Ovary (tissue), 9 donors: ENCODE measurements around the gene ADARB2. TPM values are rescaled to one million over a fixed set of nuclear protein-coding genes. Genes with fewer than 3 reads are reported as not detected.

Experiments used
- DNase-seq, 5 donors: peaks; one replicate each; pipeline ENCODE4 v3.0.0-alpha.2; 2019 to 2020
- H3K27ac ChIP-seq, 2 donors: fragments of 200-600 bp; one replicate each; pipeline versions ENCODE4 v1.5.1 to v1.8.0; 2019 to 2022
- H3K27me3 ChIP-seq: fragments of 200-600 bp; one replicate; pipeline ENCODE4 v1.8.0; 2022
- H3K36me3 ChIP-seq: fragments of 200-600 bp; sonication (generic); one replicate; pipeline ENCODE4 v1.5.1; 2019
- H3K4me1 ChIP-seq: one replicate; pipeline ENCODE4 v1.8.1; 2013; ENCODE audit warnings: mild to moderate bottlenecking, moderate library complexity; ENCODE audit not compliant: insufficient read depth
- H3K4me3 ChIP-seq: fragments of 200-600 bp; sonication (generic); one replicate; pipeline ENCODE4 v1.5.1; 2017
- H3K9me3 ChIP-seq, 2 donors: fragments of 200-600 bp in 1 of 2; sonication (generic) in 1 of 2; one replicate each; pipeline versions ENCODE4 v1.5.1 to v1.8.1; 2013 to 2019; ENCODE audit warnings: mild to moderate bottlenecking in 1 of 2, moderate library complexity in 1 of 2
- CTCF ChIP-seq, 3 donors: fragments of 450-650 bp in 2 of 3; fragments of 200-600 bp in 1 of 3; IDR thresholded peaks; one replicate each; pipeline versions ENCODE4 v1.5.1 to v1.8.0; 2016 to 2022; ENCODE audit warnings: antibody characterized with exemption in 3 of 3, mild to moderate bottlenecking in 1 of 3
- EP300 ChIP-seq: sonication (generic); formaldehyde crosslinking; IDR thresholded peaks from one replicate; pipeline ENCODE4 v1.6.1; 2017; ENCODE audit warnings: antibody characterized with exemption
- POLR2A ChIP-seq: fragments of 450-650 bp; IDR thresholded peaks from one replicate; pipeline ENCODE4 v1.6.1; 2017; ENCODE audit warnings: antibody characterized with exemption, mild to moderate bottlenecking, moderate library complexity
- WGBS, 3 donors: extraction: QIAGEN DNeasy Blood & Tissue Kit in 1 of 3; methylation state at CpG; one replicate each; pipeline versions ENCODE4 v1.1.5 to v1.1.7; 2013 to 2017; 5-methylcytosine and 5-hydroxymethylcytosine counted together
- intact Hi-C, 4 donors: fragments of 100-400 bp; cut with DNase I; formaldehyde crosslinking; loops; one replicate each; pipeline versions ENCODE4 v1.11.0 to v1.15.1; 2022 to 2023
- polyA plus RNA-seq, 2 donors: library from polyadenylated mRNA; stranded (reverse); fragments of 200-250 nt in 1 of 2; fragments of 350-450 nt in 1 of 2; fragmentation: Illumina TruSeq in 1 of 2; extraction: RNeasy Lipid Tissue Mini Kit (QIAGEN cat#74804) in 1 of 2; gene quantifications; one replicate each; pipeline ENCODE4 v1.2.3, GENCODE V29; 2013 to 2014
- total RNA-seq, 7 donors: library from RNA; depleted of rRNA in 2 of 7; stranded (reverse); fragments of >200 nt in 2 of 7; fragmentation: NEBNext Ultra II Directional in 3 of 7; extraction: Animal tissue kit (Norgen Biotek cat#: 25700) in 3 of 7; gene quantifications; one replicate each; pipeline versions ENCODE4 v1.1.0 to v1.2.4, GENCODE V29; 2016 to 2023
- donor health status: DM: no; HTN: no; CAD: no; lungs with moderate emphysema.
- donor health status: DM: no; HTN: no; CAD: no.
- donor health status: Bipolar disorder and iron deficiency.
- donor health status: DM: yes; HTN: yes; CAD: no.
- donor health status: DM: no; HTN: no; CAD: no.
- donor health status: DM: yes; HTN: yes; CAD: no.

ADARB2 gene
- total and polyA plus RNA-seq, 9 donors, result 0.12 to 2.0 (median 0.36) TPM; not detected in 2

- DNase-seq, result no peak
- H3K27ac ChIP-seq, result no peak overlapping the region
- no peaks in the 10 kb centered on the region for H3K4me1 ChIP-seq
- no peak for TF ChIP-seq EP300
- TF ChIP-seq POLR2A, result no peak
- TF ChIP-seq CTCF (IDR thresholded peaks at IDR 0.05), result no peak
- whole genome bisulfite sequencing, 3 donors, result 86 to 91% (median 90%) methylated on average over 9 of the region's 9 CpGs
- H3K4me3 ChIP-seq, result no peak overlapping the region
- H3K9me3 ChIP-seq, result no peaks in the 10 kb centered on the region
- H3K27me3 ChIP-seq, result no peaks in the 10 kb centered on the region
- no peaks in the 10 kb centered on the region for H3K36me3 ChIP-seq
- intact Hi-C loops, result no loop called here
These were observed 519.7 kb downstream of the ADARB2 start for GRCh38 chr10:1217661-1218060.

GRCh38 chr10:1217237-1217587 lies 520.1 kb downstream of the ADARB2 start:
- no peak overlapping the region for H3K4me3 ChIP-seq
- H3K36me3 ChIP-seq, result no peaks in the 10 kb centered on the region
- no peak for DNase-seq
- TF ChIP-seq POLR2A (no peak), EP300 (no peak), CTCF (IDR thresholded peaks at IDR 0.05) (no peak)
- H3K27me3 ChIP-seq, result no peaks in the 10 kb centered on the region
- 85 to 90% (median 87%) methylated on average over 14 of the region's 14 CpGs for WGBS, 3 donors
- H3K4me1 ChIP-seq, result no peaks in the 10 kb centered on the region
- intact Hi-C loops, result no loop called here
- H3K27ac ChIP-seq, result no peak overlapping the region
- no peaks in the 10 kb centered on the region for H3K9me3 ChIP-seq

- intact Hi-C loops, result no loop called here
- TF ChIP-seq CTCF (IDR thresholded peaks at IDR 0.05), result no peak
- TF ChIP-seq EP300, result no peak
- TF ChIP-seq POLR2A, result no peak
- H3K4me3 ChIP-seq, result no peak overlapping the region
- no peak for DNase-seq
- 91 to 93% (median 92%) methylated on average over 26 to 31 of the region's 31 CpGs for WGBS, 3 donors
- H3K4me1 ChIP-seq, result no peaks in the 10 kb centered on the region
- H3K9me3 ChIP-seq, result no peaks in the 10 kb centered on the region
- no peaks in the 10 kb centered on the region for H3K27me3 ChIP-seq
- H3K36me3 ChIP-seq, result no peaks in the 10 kb centered on the region
- H3K27ac ChIP-seq, result no peak overlapping the region
These were observed 520.6 kb downstream of the ADARB2 start for GRCh38 chr10:1216574-1217236.

GRCh38 chr10:1215862-1216573 lies 521.3 kb downstream of the ADARB2 start:
- TF ChIP-seq CTCF (IDR thresholded peaks at IDR 0.05) (no peak), EP300 (no peak), POLR2A (no peak)
- Histone ChIP-seq H3K27me3 (no peaks in the 10 kb centered on the region), H3K9me3 (no peaks in the 10 kb centered on the region), H3K4me1 (no peaks in the 10 kb centered on the region), H3K36me3 (no peaks in the 10 kb centered on the region), H3K27ac (no peak overlapping the region), H3K4me3 (no peak overlapping the region)
- WGBS, 3 donors, result 83 to 88% (median 86%) methylated on average over 22 of the region's 22 CpGs
- DNase-seq, result no peak
- intact Hi-C loops, result no loop called here
